HG03439 (cell line): ENCODE measurements around the gene GAGE1.
"Not testable (repeated sequence)": the region's sequence is repeated elsewhere in the genome, so short reads cannot be mapped to it uniquely, and the experiment has no call there.

Experiments used
- ATAC-seq: cut with Tn5 transposase; IDR thresholded peaks from one replicate; pipeline ENCODE4 v1.9.1; 2021; ENCODE audit warnings: mild to moderate bottlenecking, moderate library complexity; ENCODE audit not compliant: unreplicated experiment

Gene GAGE1

GRCh38 chrX:49598720-49599119 lies at the start of gene GAGE1:
Gene GAGE1, plus strand, starts transcription at chrX:49599020. Its CDS starts 1,155 bp downstream, at chrX:49600175.
- ATAC-seq = not testable (repeated sequence)

- ATAC-seq = not testable (repeated sequence)
Measured at GRCh38 chrX:49550989-49551388, 47.8 kb upstream of the GAGE1 start, which contains the start of gene GAGE12E. Gene GAGE12E, plus strand, starts transcription at chrX:49551289. Its CDS starts 1,155 bp downstream, at chrX:49552444.

GRCh38 chrX:49560542-49560941 lies 38.3 kb upstream of the GAGE1 start, which contains the start of gene GAGE12F:
Gene GAGE12F, plus strand, starts transcription at chrX:49560842. Its CDS starts 1,155 bp downstream, at chrX:49561997.
- not testable (repeated sequence) for ATAC-seq

- ATAC-seq = not testable (repeated sequence)
Measured at GRCh38 chrX:49568728-49569127, 30.1 kb upstream of the GAGE1 start.

- not testable (repeated sequence) for ATAC-seq
Measured at GRCh38 chrX:49569152-49569551, 29.7 kb upstream of the GAGE1 start.

- not testable (repeated sequence) for ATAC-seq
Measured at GRCh38 chrX:49570100-49570499, 28.7 kb upstream of the GAGE1 start, which contains the start of gene GAGE12G. Gene GAGE12G, plus strand, starts transcription at chrX:49570400. Its CDS starts 1,155 bp downstream, at chrX:49571555.

- ATAC-seq = not testable (repeated sequence)
Measured at GRCh38 chrX:49579649-49580048, 19.2 kb upstream of the GAGE1 start, which contains the start of gene GAGE12H. Gene GAGE12H, plus strand, starts transcription at chrX:49579949. Its CDS starts 1,155 bp downstream, at chrX:49581104.

- ATAC-seq = not testable (repeated sequence)
Measured at GRCh38 chrX:49589196-49589595, 9.6 kb upstream of the GAGE1 start, which contains the start of gene GAGE2A. Gene GAGE2A, plus strand, starts transcription at chrX:49589496. Its CDS starts 1,155 bp downstream, at chrX:49590651.

GRCh38 chrX:49589769-49590478 lies 8.9 kb upstream of the GAGE1 start:
- not testable (repeated sequence) for ATAC-seq

- ATAC-seq = not testable (repeated sequence)
Measured at GRCh38 chrX:49590488-49590887, 8.3 kb upstream of the GAGE1 start.

GRCh38 chrX:49610718-49611310 lies 12.0 kb downstream of the GAGE1 start:
- no peak for ATAC-seq

GRCh38 chrX:49618574-49618973 lies 19.8 kb downstream of the GAGE1 start:
- no peak for ATAC-seq

- ATAC-seq = no peak
Measured at GRCh38 chrX:49627086-49627777, 28.4 kb downstream of the GAGE1 start.

- no peak for ATAC-seq
Measured at GRCh38 chrX:49644991-49645637, 46.3 kb downstream of the GAGE1 start.

GRCh38 chrX:49656533-49656932 lies 57.7 kb downstream of the GAGE1 start:
- ATAC-seq = no peak
